WERI-Rb-1 (cell line): ENCODE measurements around the gene ADAM12.

Source experiments
- DNase-seq: peaks from one replicate; pipeline ENCODE4 v3.0.0-alpha.2; 2020
- H3K27ac ChIP-seq: fragments of 250-450 bp; sonication (Bioruptor Pico); 2 replicates; pipeline ENCODE4 v1.5.1; 2020; ENCODE audit warnings: mild to moderate bottlenecking, moderate library complexity
- H3K27me3 ChIP-seq: fragments of 250-450 bp; sonication (Bioruptor Pico); 2 replicates; pipeline ENCODE4 v1.5.1; 2021; ENCODE audit warnings: mild to moderate bottlenecking, low read depth, moderate library complexity; ENCODE audit not compliant: insufficient read depth, severe bottlenecking
- H3K36me3 ChIP-seq: fragments of 250-450 bp; sonication (Bioruptor Pico); 2 replicates; pipeline ENCODE4 v1.5.1; 2020; ENCODE audit warnings: mild to moderate bottlenecking, moderate library complexity
- H3K4me3 ChIP-seq: 2 replicates; pipeline ENCODE4 v1.5.1; 2011; ENCODE audit warnings: low read depth, mild to moderate bottlenecking, control low read depth, low read length
- H3K9me3 ChIP-seq: fragments of 250-450 bp; sonication (Bioruptor Pico); 2 replicates; pipeline ENCODE4 v1.5.1; 2021; ENCODE audit warnings: mild to moderate bottlenecking, moderate library complexity; ENCODE audit not compliant: severe bottlenecking
- CTCF ChIP-seq: IDR thresholded peaks from 2 replicates; pipeline ENCODE4 v1.5.1; 2011; ENCODE audit warnings: low read depth, mild to moderate bottlenecking, control low read depth, inconsistent platforms, low read length

Gene ADAM12

GRCh38 chr10:126227762-126228134 lies 160.5 kb downstream of the ADAM12 start:
- no peaks in the 10 kb centered on the region for H3K36me3 ChIP-seq
- TF ChIP-seq CTCF = no peak
- H3K9me3 ChIP-seq = no peaks in the 10 kb centered on the region
- no peak for DNase-seq
- no peak overlapping the region for H3K4me3 ChIP-seq
- no peak overlapping the region for H3K27ac ChIP-seq
- no peaks in the 10 kb centered on the region for H3K27me3 ChIP-seq

- no peak for TF ChIP-seq CTCF
- no peaks in the 10 kb centered on the region for H3K9me3 ChIP-seq
- no peaks in the 10 kb centered on the region for H3K36me3 ChIP-seq
- H3K4me3 ChIP-seq = no peak overlapping the region
- no peak for DNase-seq
- no peaks in the 10 kb centered on the region for H3K27me3 ChIP-seq
- H3K27ac ChIP-seq = no peak overlapping the region
Measured at GRCh38 chr10:126226988-126227761, 161.1 kb downstream of the ADAM12 start.

GRCh38 chr10:126226205-126226604 lies 162.1 kb downstream of the ADAM12 start:
- no peak overlapping the region for H3K4me3 ChIP-seq
- H3K27me3 ChIP-seq = no peaks in the 10 kb centered on the region
- no peak overlapping the region for H3K27ac ChIP-seq
- DNase-seq = no peak
- no peak for TF ChIP-seq CTCF
- no peaks in the 10 kb centered on the region for H3K36me3 ChIP-seq
- H3K9me3 ChIP-seq = no peaks in the 10 kb centered on the region

GRCh38 chr10:126225672-126226008 lies 162.6 kb downstream of the ADAM12 start:
- DNase-seq = no peak
- Histone ChIP-seq H3K27me3 (no peaks in the 10 kb centered on the region), H3K36me3 (no peaks in the 10 kb centered on the region), H3K9me3 (no peaks in the 10 kb centered on the region), H3K27ac (no peak overlapping the region), H3K4me3 (no peak overlapping the region)
- no peak for TF ChIP-seq CTCF

GRCh38 chr10:126224967-126225671 lies 163.2 kb downstream of the ADAM12 start:
- DNase-seq = no peak
- Histone ChIP-seq H3K27ac (no peak overlapping the region), H3K9me3 (no peaks in the 10 kb centered on the region), H3K36me3 (no peaks in the 10 kb centered on the region), H3K4me3 (no peak overlapping the region), H3K27me3 (no peaks in the 10 kb centered on the region)
- TF ChIP-seq CTCF = no peak
